Body of pancreas (tissue), 4 donors: ENCODE results near the gene ATF2. TPM values are rescaled to one million over a fixed set of nuclear protein-coding genes. Genes with fewer than 3 reads are reported as not detected.

Source experiments
- ATAC-seq: fragments of 150-250 bp; one replicate; pipeline ENCODE4 v1.9.1; 2016
- DNase-seq, 4 donors: peaks; one replicate each; pipeline ENCODE4 v3.0.0-alpha.2; 2019
- H3K27ac ChIP-seq, 4 donors: fragments of 200-600 bp; sonication (generic); 1 replicate in 3 of 4; 2 replicates in 1 of 4; pipeline versions ENCODE4 v1.5.1 to v1.6.1; 2016 to 2019; ENCODE audit warnings: mild to moderate bottlenecking in 1 of 4, mixed read lengths in 1 of 4, moderate library complexity in 1 of 4
- H3K27me3 ChIP-seq, 2 donors: fragments of 200-600 bp; sonication (generic); one replicate each; pipeline ENCODE4 v1.6.0; 2016; ENCODE audit warnings: mild to moderate bottlenecking in 1 of 2
- H3K36me3 ChIP-seq, 2 donors: fragments of 200-600 bp; sonication (generic); replicated peaks in 1 of 2; 2 replicates each; pipeline ENCODE4 v1.5.1; 2016; ENCODE audit warnings: low read depth in 2 of 2; ENCODE audit not compliant: insufficient read depth in 1 of 2
- H3K4me1 ChIP-seq: fragments of 200-600 bp; sonication (generic); one replicate; pipeline ENCODE4 v1.6.0; 2016
- H3K4me3 ChIP-seq, 2 donors: fragments of 200-600 bp; sonication (generic); 1 replicate in 1 of 2; 2 replicates in 1 of 2; pipeline ENCODE4 v1.5.1; 2016 to 2019
- H3K9me3 ChIP-seq, 3 donors: fragments of 200-600 bp; sonication (generic); 1 replicate in 2 of 3; 2 replicates in 1 of 3; pipeline ENCODE4 v1.5.1; 2016
- CTCF ChIP-seq, 7 experiments: fragments of 450-650 bp in 4 of 7; fragments of 200-600 bp in 3 of 7; sonication (generic) in 3 of 7; IDR thresholded peaks; one replicate each; pipeline ENCODE4 v1.5.1; 2016 to 2019; ENCODE audit warnings: antibody characterized with exemption in 7 of 7
- POLR2A ChIP-seq, 3 donors: fragments of 450-650 bp; IDR thresholded peaks; one replicate each; pipeline ENCODE4 v1.6.1; 2016; ENCODE audit warnings: antibody characterized with exemption in 3 of 3, mild to moderate bottlenecking in 2 of 3
- WGBS, 2 donors: methylation state at CpG; one replicate each; pipeline ENCODE4 v1.1.5; 2017; 5-methylcytosine and 5-hydroxymethylcytosine counted together
- intact Hi-C: fragments of 100-400 bp; cut with DNase I; formaldehyde crosslinking; loops from one replicate; pipeline ENCODE4 v1.15.1; 2023
- microRNA counts, 2 donors: library from miRNA; unstranded; fragments of <30 nt; microRNA quantifications; one replicate each; lab custom pipeline; 2017
- microRNA-seq, 2 donors: library from miRNA; unstranded; fragments of <30 nt; microRNA quantifications; one replicate each; pipeline ENCODE4, GENCODE V29; 2016; ENCODE audit warnings: borderline number of aligned reads in 2 of 2, borderline replicate concordance in 2 of 2
- small RNA-seq: library from RNA; depleted of rRNA; stranded (forward); fragments of <200 nt; gene quantifications from one replicate; pipeline ENCODE3, GENCODE V24; 2016
- total RNA-seq, 2 donors: library from RNA; depleted of rRNA; stranded (reverse); fragments of >200 nt; gene quantifications; one replicate each; pipeline ENCODE4 v1.1.0, GENCODE V29; 2016

ATF2 gene
- total RNA-seq, 2 donors from 2014 or later, result 24.6 to 48.1 TPM

- Histone ChIP-seq H3K4me1 (no peaks in the 10 kb centered on the region), H3K9me3 (no peaks in the 10 kb centered on the region), H3K36me3 (no peaks in the 10 kb centered on the region), H3K4me3 (no peak overlapping the region), H3K27ac (no peak overlapping the region), H3K27me3 (no peaks in the 10 kb centered on the region)
- intact Hi-C loops, result no loop called here
- 92 to 95% methylated on average over 3 of the region's 3 CpGs for WGBS, 2 donors
- TF ChIP-seq POLR2A (IDR thresholded peaks at IDR 0.05) (no peak), CTCF (IDR thresholded peaks at IDR 0.05) (no peak)
- ATAC-seq, result no peak
- no peak for DNase-seq
Observed at GRCh38 chr2:175025233-175025632, 142.8 kb downstream of the ATF2 start.

- no peak overlapping the region for H3K4me3 ChIP-seq
- TF ChIP-seq CTCF (IDR thresholded peaks at IDR 0.05) (no peak), POLR2A (IDR thresholded peaks at IDR 0.05) (no peak)
- 77 to 85% methylated on average over 3 of the region's 3 CpGs for WGBS, 2 donors
- ATAC-seq, result no peak
- no peak overlapping the region for H3K27ac ChIP-seq
- no peaks in the 10 kb centered on the region for H3K9me3 ChIP-seq
- intact Hi-C loops, result no loop called here
- no peaks in the 10 kb centered on the region for H3K27me3 ChIP-seq
- DNase-seq, result no peak
- H3K4me1 ChIP-seq, result no peaks in the 10 kb centered on the region
- no peaks in the 10 kb centered on the region for H3K36me3 ChIP-seq
Observed at GRCh38 chr2:175022923-175023322, 145.1 kb downstream of the ATF2 start.

MicroRNA genes within 50 kb of the gene (microRNA counts, 767-probe panel; counts per million panel counts)
- microRNA hsa-miR-933 (lab: Ali Mortazavi, UCI), result 0 to 736 counts per million in 2 donors

Small RNAs within 50 kb of the gene (microRNA-seq; reads per million reads assigned to microRNA genes)
- 0.45 to 0.47 reads per million in 2 donors for gene MIR933

Small RNAs within 50 kb of the gene (small RNA-seq; reads per million reads assigned to genes)
- gene MIR933, result not detected
- gene RF02271, result not detected
- not detected for gene RNU6-1290P
- gene RNU6-763P, result not detected

Other genes starting within 250 kb of the ATF2 start
- gene CHN1, start 162.8 kb downstream of the ATF2 start, total RNA-seq, result 10 to 100 TPM in 1 of 2 donors, 1 to 10 TPM in 1; 2.9 to 11.9 TPM
- gene ATP5MC3, start 13.5 kb upstream of the ATF2 start, total RNA-seq, result 10 to 100 TPM; 43.3 to 51.1 TPM